ENCODE measurements around the gene VNN1.

VNN1 gene

GRCh38 chr6:132733283-132733682 is 19.4 kb upstream of the VNN1 start:
- Histone ChIP-seq H2AFZ (ENCODE audit: low read length) (no peak overlapping the region), H3K27me3 (ENCODE audit: insufficient read depth, low read length, poor library complexity, severe bottlenecking) (no peaks in the 10 kb centered on the region), H3K9ac (ENCODE audit: low read depth, low read length, poor library complexity, severe bottlenecking) (no peak overlapping the region), H3K4me2 (ENCODE audit: low read depth, low read length, poor library complexity, severe bottlenecking) (no peak overlapping the region), H3K9me2 (replicated peaks; ENCODE audit: low read depth, low read length) (no peaks in the 10 kb centered on the region), H3K36me3 (ENCODE audit: insufficient read depth, low read length) (no peaks in the 10 kb centered on the region), H3K9me3 (ENCODE audit: insufficient read depth, low read depth, low read length) (no peaks in the 10 kb centered on the region), H3K79me2 (ENCODE audit: insufficient read depth, low read length) (no peaks in the 10 kb centered on the region), H3K4me1 (ENCODE audit: insufficient read depth, low read length, poor library complexity, severe bottlenecking) (peaks cover 3% of the 10 kb centered on the region), H3K4me3 (ENCODE audit: low read length, poor library complexity, severe bottlenecking) (no peak overlapping the region), H4K20me1 (ENCODE audit: insufficient read depth, low read length, poor library complexity, severe bottlenecking) (no peaks in the 10 kb centered on the region), H3F3A (ENCODE audit: low read depth) (no peaks in the 10 kb centered on the region)
- no peak for TF ChIP-seq EZH2phosphoT487 (IDR thresholded peaks at IDR 0.05; ENCODE audit: borderline replicate concordance)
- TF ChIP-seq, protein P1, sequence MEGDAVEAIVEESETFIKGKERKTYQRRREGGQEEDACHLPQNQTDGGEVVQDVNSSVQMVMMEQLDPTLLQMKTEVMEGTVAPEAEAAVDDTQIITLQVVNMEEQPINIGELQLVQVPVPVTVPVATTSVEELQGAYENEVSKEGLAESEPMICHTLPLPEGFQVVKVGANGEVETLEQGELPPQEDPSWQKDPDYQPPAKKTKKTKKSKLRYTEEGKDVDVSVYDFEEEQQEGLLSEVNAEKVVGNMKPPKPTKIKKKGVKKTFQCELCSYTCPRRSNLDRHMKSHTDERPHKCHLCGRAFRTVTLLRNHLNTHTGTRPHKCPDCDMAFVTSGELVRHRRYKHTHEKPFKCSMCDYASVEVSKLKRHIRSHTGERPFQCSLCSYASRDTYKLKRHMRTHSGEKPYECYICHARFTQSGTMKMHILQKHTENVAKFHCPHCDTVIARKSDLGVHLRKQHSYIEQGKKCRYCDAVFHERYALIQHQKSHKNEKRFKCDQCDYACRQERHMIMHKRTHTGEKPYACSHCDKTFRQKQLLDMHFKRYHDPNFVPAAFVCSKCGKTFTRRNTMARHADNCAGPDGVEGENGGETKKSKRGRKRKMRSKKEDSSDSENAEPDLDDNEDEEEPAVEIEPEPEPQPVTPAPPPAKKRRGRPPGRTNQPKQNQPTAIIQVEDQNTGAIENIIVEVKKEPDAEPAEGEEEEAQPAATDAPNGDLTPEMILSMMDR (conservative IDR thresholded peaks at IDR 0.05; ENCODE audit: low read length), result no peak

DNA sequence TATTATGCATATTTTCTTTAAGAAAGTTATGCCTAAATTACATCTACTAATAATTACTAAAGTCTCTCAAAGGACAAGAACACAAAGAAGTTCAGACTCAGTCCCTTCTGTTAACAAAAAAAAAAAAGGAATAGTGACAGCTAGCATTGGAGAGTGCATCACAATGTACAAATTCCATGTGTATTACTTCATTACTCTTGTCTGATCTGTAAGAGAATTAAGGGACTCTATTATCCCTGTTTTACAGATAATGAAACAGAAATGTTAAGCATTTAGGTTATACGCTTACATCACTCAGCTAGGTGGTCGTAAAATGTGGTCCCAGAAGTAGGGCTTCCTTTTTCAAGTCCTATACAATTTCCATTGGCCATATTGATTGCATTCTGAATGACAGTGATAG is 17.2 kb upstream of the VNN1 start:
- H3K4me3 ChIP-seq (ENCODE audit: low read length, poor library complexity, severe bottlenecking), result no peak overlapping the region
- H3K27me3 ChIP-seq (ENCODE audit: insufficient read depth, low read length, poor library complexity, severe bottlenecking), result no peaks in the 10 kb centered on the region
- no peaks in the 10 kb centered on the region for H3K36me3 ChIP-seq (ENCODE audit: insufficient read depth, low read length)
- H3K4me1 ChIP-seq (ENCODE audit: insufficient read depth, low read length, poor library complexity, severe bottlenecking), result peaks cover 3% of the 10 kb centered on the region
- no peaks in the 10 kb centered on the region for H3K79me2 ChIP-seq (ENCODE audit: insufficient read depth, low read length)
- no peak overlapping the region for H3K9ac ChIP-seq (ENCODE audit: low read depth, low read length, poor library complexity, severe bottlenecking)
- H3K9me3 ChIP-seq (ENCODE audit: insufficient read depth, low read depth, low read length), result no peaks in the 10 kb centered on the region
- no peaks in the 10 kb centered on the region for H3F3A ChIP-seq (ENCODE audit: low read depth)
- TF ChIP-seq, protein P1 (conservative IDR thresholded peaks at IDR 0.05; ENCODE audit: low read length), result no peak
- TF ChIP-seq EZH2phosphoT487 (IDR thresholded peaks at IDR 0.05; ENCODE audit: borderline replicate concordance), result no peak
- H3K4me2 ChIP-seq (ENCODE audit: low read depth, low read length, poor library complexity, severe bottlenecking), result no peak overlapping the region
- no peaks in the 10 kb centered on the region for H3K9me2 ChIP-seq (replicated peaks; ENCODE audit: low read depth, low read length)
- H4K20me1 ChIP-seq (ENCODE audit: insufficient read depth, low read length, poor library complexity, severe bottlenecking), result no peaks in the 10 kb centered on the region
- no peak overlapping the region for H2AFZ ChIP-seq (ENCODE audit: low read length)

- no peaks in the 10 kb centered on the region for H3K36me3 ChIP-seq (ENCODE audit: insufficient read depth, low read length)
- no peak overlapping the region for H2AFZ ChIP-seq (ENCODE audit: low read length)
- TF ChIP-seq, protein P1 (conservative IDR thresholded peaks at IDR 0.05; ENCODE audit: low read length), result no peak
- no peak for TF ChIP-seq EZH2phosphoT487 (IDR thresholded peaks at IDR 0.05; ENCODE audit: borderline replicate concordance)
- no peaks in the 10 kb centered on the region for H3K27me3 ChIP-seq (ENCODE audit: insufficient read depth, low read length, poor library complexity, severe bottlenecking)
- no peak overlapping the region for H3K4me2 ChIP-seq (ENCODE audit: low read depth, low read length, poor library complexity, severe bottlenecking)
- H3K9ac ChIP-seq (ENCODE audit: low read depth, low read length, poor library complexity, severe bottlenecking), result no peak overlapping the region
- no peaks in the 10 kb centered on the region for H3K9me3 ChIP-seq (ENCODE audit: insufficient read depth, low read depth, low read length)
- no peaks in the 10 kb centered on the region for H3F3A ChIP-seq (ENCODE audit: low read depth)
- H3K4me1 ChIP-seq (ENCODE audit: insufficient read depth, low read length, poor library complexity, severe bottlenecking), result peaks cover 3% of the 10 kb centered on the region
- no peaks in the 10 kb centered on the region for H3K79me2 ChIP-seq (ENCODE audit: insufficient read depth, low read length)
- no peaks in the 10 kb centered on the region for H4K20me1 ChIP-seq (ENCODE audit: insufficient read depth, low read length, poor library complexity, severe bottlenecking)
- no peak overlapping the region for H3K4me3 ChIP-seq (ENCODE audit: low read length, poor library complexity, severe bottlenecking)
- H3K9me2 ChIP-seq (replicated peaks; ENCODE audit: low read depth, low read length), result no peaks in the 10 kb centered on the region
Measured at GRCh38 chr6:132730560-132730959, 16.7 kb upstream of the VNN1 start.
